GM21717 (cell line): Measurements from ENCODE around the gene SLC2A10.
"Not testable (repeated sequence)": the region's sequence is repeated elsewhere in the genome, so short reads cannot be mapped to it uniquely, and the experiment has no call there.

Experiments
- ATAC-seq: cut with Tn5 transposase; IDR thresholded peaks from one replicate; pipeline ENCODE4 v1.9.1; 2021; ENCODE audit warnings: mild to moderate bottlenecking, moderate library complexity; ENCODE audit not compliant: unreplicated experiment

SLC2A10 gene

DNA sequence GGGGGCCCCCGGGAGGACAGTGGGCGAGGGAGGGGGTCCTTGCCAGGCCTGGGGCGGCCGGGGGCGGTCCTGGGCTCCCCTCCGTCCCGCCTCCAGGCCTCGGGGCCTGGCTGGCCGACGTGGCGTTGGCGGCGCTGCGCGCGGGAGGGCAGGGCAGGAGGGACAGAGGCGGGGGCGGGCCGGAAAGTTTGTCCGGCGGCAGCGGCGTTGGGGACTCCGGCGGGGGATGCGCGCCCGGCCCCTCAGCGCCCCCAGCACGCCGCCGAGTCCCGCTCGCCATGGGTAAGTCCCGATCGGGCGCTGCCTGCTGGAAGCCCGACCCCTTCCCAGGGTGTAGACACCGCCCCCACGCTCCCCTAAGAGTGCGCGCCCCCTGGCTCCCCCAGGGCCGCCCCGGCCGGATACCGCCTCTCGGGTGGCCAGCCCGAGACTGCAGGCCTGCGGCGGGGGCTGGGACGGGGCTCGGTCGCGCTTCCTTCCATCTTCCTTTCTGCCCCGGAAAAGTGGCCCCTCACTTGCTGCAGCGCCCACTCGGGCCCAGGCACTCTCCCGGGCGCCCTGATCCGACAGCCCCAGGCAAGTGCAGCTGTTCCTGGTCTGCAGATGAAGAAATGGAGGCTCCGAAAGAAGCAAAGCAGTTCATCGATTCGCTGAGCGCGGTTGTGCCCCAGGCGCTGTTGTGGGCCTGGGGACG, at the start of gene SLC2A10:
Gene SLC2A10, plus strand, starts transcription at position 191 of the 694 bp plus-strand sequence. Its CDS starts 88 bp downstream, at position 279.
- ATAC-seq = no peak

DNA sequence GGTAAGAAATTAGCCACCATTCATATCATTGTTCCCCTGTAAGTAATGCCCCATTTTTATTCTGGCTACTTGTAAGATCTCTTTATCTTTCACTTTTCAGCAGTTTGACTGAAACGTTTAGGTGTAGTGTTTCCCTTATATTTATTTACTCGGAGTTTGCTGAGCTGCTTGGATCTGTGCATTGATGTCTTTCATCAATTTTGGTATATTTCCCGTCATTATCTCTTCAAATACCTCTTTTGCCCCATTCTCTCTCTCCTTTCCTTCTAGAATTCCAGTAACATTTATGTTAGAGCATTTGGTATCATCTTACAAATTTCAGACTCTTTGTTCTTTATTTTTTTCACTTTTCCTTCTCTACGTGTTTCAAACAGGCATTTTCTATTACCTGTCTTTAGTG, 49.0 kb upstream of the SLC2A10 start:
- no peak for ATAC-seq

DNA sequence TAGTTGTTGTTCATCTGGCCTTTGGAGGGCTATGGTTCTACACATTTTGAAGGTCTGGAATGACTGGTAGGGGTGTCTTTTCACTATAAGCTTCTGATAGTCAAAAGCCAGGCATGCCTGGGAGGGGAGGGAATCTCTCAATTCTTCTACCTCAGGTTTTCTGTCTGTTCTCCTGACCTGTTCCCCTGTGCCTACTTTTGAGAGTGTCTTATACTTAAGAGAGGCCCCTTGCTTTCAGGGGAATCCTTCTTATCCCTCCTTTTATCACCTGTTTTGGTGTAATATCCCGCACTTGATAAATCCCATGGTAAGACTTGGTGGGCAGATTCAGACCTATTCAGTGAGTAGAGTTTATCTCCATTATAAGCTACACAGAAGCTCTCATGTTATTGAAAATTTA, 47.8 kb upstream of the SLC2A10 start:
- ATAC-seq = no peak

- ATAC-seq = no peak
These were observed 45.9 kb upstream of the SLC2A10 start for GRCh38 chr20:46663531-46663930.

DNA sequence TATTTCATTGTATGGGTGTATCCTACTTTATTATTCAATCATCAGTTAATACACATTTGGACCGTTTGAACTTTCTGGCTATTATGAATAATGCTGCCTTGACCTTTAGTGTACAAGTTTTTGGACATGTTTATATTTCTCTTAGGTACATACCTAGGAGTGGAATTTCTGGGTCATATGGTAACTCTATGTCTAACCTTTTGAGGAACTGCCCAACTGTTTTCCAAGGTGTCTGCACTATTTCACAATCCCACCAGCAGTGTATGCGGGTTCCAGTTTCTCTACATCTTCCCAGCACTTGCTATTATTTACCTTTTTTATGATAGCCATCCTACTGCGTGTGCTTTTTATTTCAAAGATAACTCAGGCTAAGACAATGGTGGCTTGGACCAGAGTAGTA, 43.8 kb upstream of the SLC2A10 start:
- no peak for ATAC-seq

GRCh38 chr20:46666306-46666705, 43.1 kb upstream of the SLC2A10 start:
- ATAC-seq = no peak

DNA sequence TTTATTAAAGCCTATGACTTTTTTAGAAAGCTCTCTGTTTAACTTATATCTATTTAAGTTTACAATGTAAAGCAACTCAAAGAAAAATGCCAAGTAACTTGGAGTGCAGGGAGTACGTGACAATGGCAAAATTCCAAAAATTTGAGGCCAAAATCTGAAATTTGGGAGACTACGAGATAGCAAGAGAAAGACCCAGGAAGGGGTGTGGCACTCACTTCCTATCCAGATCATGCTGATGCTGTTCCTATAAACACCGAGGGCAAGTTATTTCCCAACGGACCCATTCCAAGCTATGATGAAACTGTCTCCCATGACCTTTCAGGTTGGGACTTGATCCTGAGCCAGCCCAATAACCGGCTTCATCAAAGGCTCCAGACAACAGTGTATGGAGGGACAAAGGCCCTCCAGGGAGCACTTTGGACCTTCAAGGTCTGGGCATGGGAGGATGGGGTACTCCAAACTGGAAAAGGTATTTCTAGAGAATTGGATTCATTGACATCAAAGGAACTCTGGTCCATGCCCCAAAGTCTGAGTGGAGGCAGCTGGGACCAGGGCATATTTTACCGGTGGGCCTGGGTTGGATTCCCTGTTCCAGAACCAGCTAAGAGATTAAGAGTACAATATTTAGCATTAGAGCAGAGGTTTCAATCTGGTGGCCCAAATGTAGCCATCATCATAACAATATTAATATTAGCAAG, 42.5 kb upstream of the SLC2A10 start:
- no peak for ATAC-seq

- ATAC-seq = no peak
These were observed 39.2 kb upstream of the SLC2A10 start for GRCh38 chr20:46670228-46670584.

GRCh38 chr20:46670585-46671584, 38.6 kb upstream of the SLC2A10 start:
- no peak for ATAC-seq

- no peak for ATAC-seq
These were observed 37.4 kb upstream of the SLC2A10 start for GRCh38 chr20:46671866-46672542.

- ATAC-seq = no peak
These were observed 36.8 kb upstream of the SLC2A10 start for GRCh38 chr20:46672543-46673148.

- ATAC-seq = no peak
These were observed 35.8 kb upstream of the SLC2A10 start for GRCh38 chr20:46673394-46674252.

DNA sequence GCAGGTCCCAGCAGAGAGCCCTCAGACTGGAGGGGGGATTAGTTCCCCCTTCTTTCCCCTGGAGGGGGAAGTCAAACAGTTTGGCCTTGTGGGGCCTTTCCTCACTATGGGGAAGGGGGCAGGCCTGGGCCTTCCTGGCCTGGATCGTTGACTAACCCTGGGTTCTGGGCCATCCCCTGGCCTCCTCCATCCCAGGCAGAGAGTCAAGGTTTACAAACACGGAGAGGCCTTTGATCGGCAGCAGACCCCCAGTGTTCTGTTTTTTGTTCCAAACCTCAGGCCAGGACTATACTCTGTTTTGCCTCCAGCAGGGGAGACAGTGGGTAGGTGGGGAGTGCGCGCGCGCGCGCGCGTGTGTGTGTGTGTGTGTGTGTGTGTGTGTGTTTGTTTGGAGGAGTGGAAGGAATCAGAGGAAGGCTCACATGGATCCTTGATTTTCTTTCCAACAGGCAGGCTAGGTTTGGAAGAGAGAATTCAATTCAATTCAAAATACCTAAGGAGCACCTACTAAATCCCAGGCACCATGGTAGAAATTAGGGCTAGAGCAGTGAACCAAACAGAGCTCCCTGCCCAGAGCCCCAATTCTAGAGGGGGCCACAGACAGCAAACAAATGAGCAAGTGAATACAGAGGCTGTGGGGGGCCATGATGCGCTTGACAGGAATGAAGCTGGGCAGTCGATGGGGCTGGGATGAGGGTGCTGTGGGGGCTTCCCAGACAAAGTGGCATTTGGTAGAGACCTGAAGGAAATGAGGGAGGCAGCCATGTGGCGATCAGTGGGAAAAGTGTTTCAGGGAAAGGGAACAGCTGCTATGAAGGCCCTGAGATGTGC, 35.0 kb upstream of the SLC2A10 start:
- ATAC-seq = no peak

DNA sequence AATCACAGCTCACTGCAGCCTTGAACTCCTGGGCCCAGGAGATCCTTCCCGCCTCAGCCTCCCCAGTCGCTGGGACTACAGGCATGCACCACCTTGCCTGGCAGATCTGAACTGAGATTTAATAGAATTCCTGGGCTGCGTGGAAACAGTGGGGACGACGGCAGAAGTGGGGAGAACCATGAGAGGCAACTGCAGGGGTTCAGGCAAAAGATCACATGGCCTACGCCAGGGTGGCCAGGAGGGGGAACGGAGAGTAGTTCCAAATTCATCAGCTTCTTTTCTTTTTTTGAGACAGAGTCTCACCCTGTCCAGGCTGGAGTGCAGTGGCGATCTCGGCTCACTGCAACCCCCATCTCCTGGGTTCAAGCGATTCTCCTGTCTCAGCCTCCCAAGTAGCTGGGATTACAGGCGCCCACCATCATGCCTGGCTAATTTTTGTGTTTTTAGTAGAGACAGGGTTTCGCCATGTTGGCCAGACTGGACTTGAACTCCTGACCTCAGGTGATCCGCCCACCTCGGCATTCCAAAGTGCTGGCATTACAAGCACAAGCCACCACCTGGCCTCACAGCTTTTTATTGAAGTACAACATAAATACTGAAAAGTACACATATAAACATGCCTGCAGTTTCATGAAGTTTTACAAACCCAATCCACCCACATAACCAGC, 32.7 kb upstream of the SLC2A10 start:
- ATAC-seq = not testable (repeated sequence)

GRCh38 chr20:46677608-46678007, 31.8 kb upstream of the SLC2A10 start:
- ATAC-seq = no peak

- ATAC-seq = no peak
These were observed 30.9 kb upstream of the SLC2A10 start for GRCh38 chr20:46678516-46678915.

GRCh38 chr20:46680684-46681031, 28.8 kb upstream of the SLC2A10 start:
- ATAC-seq = no peak
